Pancreas (tissue), 10 donors: ENCODE measurements around the gene RCAN1. TPM values are rescaled to one million over a fixed set of nuclear protein-coding genes. Genes with fewer than 3 reads are reported as not detected.

ENCODE experiments used
- ATAC-seq, 4 donors: fragments of 200-7000 bp; cut with Tn5 transposase; one replicate each; pipeline versions ENCODE4 v1.8.0 to v1.9.1; 2020; ENCODE audit warnings: mild to moderate bottlenecking in 4 of 4, moderate library complexity in 4 of 4
- DNase-seq, 6 donors: peaks; one replicate each; pipeline ENCODE4 v3.0.0-alpha.2; 2020
- FAIRE-seq: peaks from 2 replicates; lab custom pipeline; 2012; peaks lifted over from hg19 to GRCh38; lab: Jason Lieb, UNC
- H3K27ac ChIP-seq, 4 donors: fragments of 200-600 bp; sonication (generic); 1 replicate in 3 of 4; 2 replicates in 1 of 4; pipeline versions ENCODE4 v1.5.0 to v1.8.0; 2020
- H3K27me3 ChIP-seq, 4 donors: fragments of 200-600 bp; one replicate each; pipeline ENCODE4 v1.8.0; 2021
- H3K36me3 ChIP-seq, 3 donors: fragments of 200-600 bp; sonication (generic) in 1 of 3; one replicate each; pipeline versions ENCODE4 v1.5.0 to v1.8.0; 2020 to 2021
- H3K4me1 ChIP-seq, 3 donors: fragments of 200-600 bp; one replicate each; pipeline ENCODE4 v1.8.0; 2021
- H3K4me3 ChIP-seq, 4 donors: fragments of 200-600 bp; sonication (generic) in 2 of 4; one replicate each; pipeline versions ENCODE4 v1.5.0 to v1.8.0; 2020 to 2021
- H3K9me3 ChIP-seq, 4 donors: fragments of 200-600 bp; one replicate each; pipeline ENCODE4 v1.8.0; 2021
- whole genome bisulfite sequencing, 2 donors: extraction: QIAGEN DNeasy Blood & Tissue Kit; methylation state at CpG; one replicate each; pipeline ENCODE4 v1.1.7; 2013; 5-methylcytosine and 5-hydroxymethylcytosine counted together
- intact Hi-C, 3 donors: fragments of 100-400 bp; cut with DNase I; formaldehyde crosslinking; loops; one replicate each; pipeline versions ENCODE4 v1.11.1 to v1.14.2; 2022
- polyA plus RNA-seq, 2 donors: library from polyadenylated mRNA; stranded (reverse); fragments of 200-250 nt; gene quantifications; one replicate each; pipeline ENCODE4 v1.2.3, GENCODE V29; 2013
- total RNA-seq, 6 donors: library from RNA; stranded (reverse); fragmentation: NEBNext Ultra II Directional in 4 of 6; extraction: Animal tissue kit (Norgen Biotek cat#: 25700) in 4 of 6; gene quantifications; one replicate each; pipeline versions ENCODE4 v1.2.1 to v1.2.4, GENCODE V29; 2021 to 2023
- TF ChIP-seq, protein P1 (sequence below), 4 donors: fragments of 200-600 bp; sonication (generic) in 3 of 4; IDR thresholded peaks; one replicate each; pipeline versions ENCODE4 v1.5.0 to v1.8.0; 2021; ENCODE audit warnings: antibody characterized with exemption in 4 of 4
- donor health status: healthy with polysubstance abuse.
- donor health status: DM: no; HTN: no; CAD: no; lungs with moderate emphysema.
- donor health status: DM: no; HTN: no; CAD: no.
- donor health status: control.
- donor health status: control.
- donor health status: Bipolar disorder and iron deficiency.
- donor health status: DM: yes; HTN: yes; CAD: no.
- donor health status: DM: no; HTN: no; CAD: no.
- donor health status: DM: no; HTN: no; CAD: no.
- donor health status: DM: yes; HTN: yes; CAD: no.

The RCAN1 gene
- total and polyA plus RNA-seq, 8 donors = 9.5 to 19.7 (median 14.7) TPM

DNA sequence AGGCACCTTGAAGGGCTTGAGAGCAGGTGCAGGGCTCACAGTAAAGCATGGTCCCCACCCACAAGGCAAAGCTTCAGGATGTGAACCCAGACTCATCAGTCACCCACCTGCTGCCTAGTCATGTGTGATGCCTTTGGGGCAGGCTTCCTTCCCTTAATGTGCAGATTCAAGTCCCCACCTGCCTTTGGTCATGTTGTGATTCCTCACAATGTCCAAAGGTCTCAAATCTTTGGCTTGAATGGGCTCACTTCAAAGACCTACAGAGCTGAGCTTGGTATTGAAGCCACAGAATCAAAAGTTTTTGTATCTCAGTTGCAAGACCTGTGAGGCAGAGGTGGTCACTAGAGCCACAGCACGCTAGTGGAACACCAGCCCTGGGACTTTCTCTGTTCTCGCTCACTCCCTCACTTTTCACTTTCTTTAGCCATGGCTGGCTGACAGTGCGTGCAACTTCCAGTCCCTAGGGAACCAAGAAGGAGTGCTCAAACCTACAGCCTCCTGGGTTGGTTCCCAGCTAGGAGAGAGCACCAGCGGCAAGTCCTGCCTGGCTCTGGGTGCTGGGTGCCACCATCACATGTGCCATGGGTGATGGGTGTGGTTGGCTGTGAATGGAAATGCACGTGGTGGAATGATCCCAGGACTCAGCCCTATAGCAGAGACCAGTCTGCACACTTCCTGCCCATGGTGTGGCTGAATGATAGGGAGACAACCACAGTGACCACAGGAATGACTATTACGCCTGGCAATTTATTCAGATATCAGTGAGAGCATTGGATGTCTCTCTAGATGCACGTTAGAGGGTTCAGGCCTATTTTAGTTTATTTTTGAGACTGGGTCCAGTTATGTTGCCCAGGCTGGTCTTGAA, 27.5 kb upstream of the RCAN1 start:
- TF ChIP-seq, protein P1, sequence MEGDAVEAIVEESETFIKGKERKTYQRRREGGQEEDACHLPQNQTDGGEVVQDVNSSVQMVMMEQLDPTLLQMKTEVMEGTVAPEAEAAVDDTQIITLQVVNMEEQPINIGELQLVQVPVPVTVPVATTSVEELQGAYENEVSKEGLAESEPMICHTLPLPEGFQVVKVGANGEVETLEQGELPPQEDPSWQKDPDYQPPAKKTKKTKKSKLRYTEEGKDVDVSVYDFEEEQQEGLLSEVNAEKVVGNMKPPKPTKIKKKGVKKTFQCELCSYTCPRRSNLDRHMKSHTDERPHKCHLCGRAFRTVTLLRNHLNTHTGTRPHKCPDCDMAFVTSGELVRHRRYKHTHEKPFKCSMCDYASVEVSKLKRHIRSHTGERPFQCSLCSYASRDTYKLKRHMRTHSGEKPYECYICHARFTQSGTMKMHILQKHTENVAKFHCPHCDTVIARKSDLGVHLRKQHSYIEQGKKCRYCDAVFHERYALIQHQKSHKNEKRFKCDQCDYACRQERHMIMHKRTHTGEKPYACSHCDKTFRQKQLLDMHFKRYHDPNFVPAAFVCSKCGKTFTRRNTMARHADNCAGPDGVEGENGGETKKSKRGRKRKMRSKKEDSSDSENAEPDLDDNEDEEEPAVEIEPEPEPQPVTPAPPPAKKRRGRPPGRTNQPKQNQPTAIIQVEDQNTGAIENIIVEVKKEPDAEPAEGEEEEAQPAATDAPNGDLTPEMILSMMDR (IDR thresholded peaks at IDR 0.05) = no peak
- Histone ChIP-seq H3K27me3 (no peaks in the 10 kb centered on the region), H3K36me3 (no peaks in the 10 kb centered on the region), H3K9me3 (no peaks in the 10 kb centered on the region), H3K4me1 (no peaks in the 10 kb centered on the region), H3K4me3 (no peak overlapping the region), H3K27ac (no peak overlapping the region)
- WGBS, 2 donors = 74 to 91% methylated on average over 7 of the region's 7 CpGs
- DNase-seq = no peak
- intact Hi-C loops = no loop called here
- no peak for ATAC-seq
- FAIRE-seq = no peak

DNA sequence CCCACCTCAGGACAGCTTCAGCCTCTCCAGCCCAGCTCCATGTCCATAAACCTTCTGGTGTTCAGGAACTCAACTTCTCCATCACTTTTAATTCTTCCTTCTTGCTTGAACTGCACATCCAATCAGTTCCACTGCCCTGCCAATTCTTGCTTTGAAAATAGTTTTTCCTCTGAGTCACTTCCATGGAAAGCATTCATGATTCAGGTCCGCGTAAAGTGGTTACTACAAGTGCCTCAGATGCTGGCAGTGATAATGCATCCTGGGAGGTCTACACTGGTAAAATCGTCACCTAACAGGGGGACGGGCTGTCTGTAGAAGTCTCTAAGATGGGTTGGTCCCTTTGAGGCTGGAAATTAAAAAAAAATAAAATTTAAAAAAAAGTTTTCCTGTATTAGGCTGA, 25.9 kb upstream of the RCAN1 start:
- Histone ChIP-seq H3K4me1 (no peaks in the 10 kb centered on the region), H3K9me3 (no peaks in the 10 kb centered on the region), H3K36me3 (no peaks in the 10 kb centered on the region), H3K27me3 (no peaks in the 10 kb centered on the region), H3K27ac (no peak overlapping the region), H3K4me3 (no peak overlapping the region)
- DNase-seq = no peak
- ATAC-seq = no peak
- TF ChIP-seq, protein P1 (IDR thresholded peaks at IDR 0.05) = no peak
- intact Hi-C loops = no loop called here
- no peak for FAIRE-seq
- WGBS, 2 donors = 80 to 82% methylated on average over 4 of the region's 4 CpGs

DNA sequence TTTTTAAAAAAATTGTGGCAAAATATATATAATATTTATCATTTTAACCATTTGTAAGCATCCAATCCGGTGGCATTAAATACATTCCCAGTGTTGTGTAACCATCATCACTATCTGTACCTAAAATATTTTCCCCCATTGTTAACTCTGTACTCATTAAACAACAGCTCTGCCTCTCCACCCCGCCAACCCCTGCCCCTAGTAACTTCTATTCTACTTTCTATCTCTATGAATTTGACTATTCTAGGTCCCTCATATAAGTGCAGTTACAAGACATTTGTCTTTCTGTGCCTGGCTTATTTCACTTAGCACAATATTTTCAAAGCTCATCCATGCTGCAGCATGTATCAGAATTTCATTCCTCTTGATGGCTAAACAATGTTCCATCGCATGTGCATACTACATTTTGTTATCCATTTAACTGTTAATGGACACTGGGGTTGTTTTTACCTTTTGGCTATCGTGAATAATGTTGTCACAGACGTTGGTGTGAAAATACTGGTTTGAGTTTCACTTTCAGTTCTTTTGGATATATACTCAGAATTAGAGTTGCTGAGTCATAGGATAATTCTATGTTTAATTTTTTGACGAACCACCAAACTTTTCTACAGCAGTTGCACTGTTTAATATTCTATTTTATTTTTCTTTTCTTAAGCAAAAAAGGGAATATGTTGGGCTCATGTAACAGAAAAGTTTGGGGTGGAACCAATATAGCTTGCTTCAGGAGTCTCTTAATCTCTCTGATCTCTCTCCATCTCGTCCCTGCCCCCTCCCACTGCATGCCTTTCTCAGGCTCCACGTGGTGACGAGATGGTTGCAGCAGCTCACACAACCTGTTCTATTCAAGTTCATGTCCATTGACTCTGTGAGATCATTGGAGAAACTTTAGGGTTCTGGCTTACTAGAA, 25.2 kb upstream of the RCAN1 start:
- intact Hi-C loops = no loop called here
- no peak for ATAC-seq

DNA sequence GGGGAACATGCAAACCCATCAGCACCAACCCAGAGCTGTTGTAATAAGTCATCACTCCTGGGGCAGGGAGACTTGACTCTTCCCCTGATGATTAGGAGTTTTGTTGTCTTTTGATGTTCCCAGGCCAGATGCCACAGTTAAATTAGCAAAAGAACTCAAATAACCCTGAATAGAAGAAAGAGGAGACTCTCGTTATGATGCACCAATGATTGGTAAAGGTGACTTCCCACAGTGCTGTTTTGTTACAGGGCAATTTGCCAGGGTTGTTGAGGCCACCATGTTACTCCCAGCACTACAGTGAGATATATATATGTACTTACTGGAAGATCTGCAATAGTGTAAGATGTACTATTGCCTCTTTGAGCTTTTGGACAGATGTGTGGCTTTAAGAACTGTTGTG, 24.3 kb upstream of the RCAN1 start:
- 85 to 89% methylated on average over 1 of the region's 1 CpG for WGBS, 2 donors
- no peaks in the 10 kb centered on the region for H3K36me3 ChIP-seq
- no peak for DNase-seq
- H3K4me3 ChIP-seq = no peak overlapping the region
- ATAC-seq = no peak
- H3K27ac ChIP-seq = no peak overlapping the region
- no peaks in the 10 kb centered on the region for H3K4me1 ChIP-seq
- FAIRE-seq = no peak
- no peaks in the 10 kb centered on the region for H3K9me3 ChIP-seq
- intact Hi-C loops = no loop called here
- TF ChIP-seq, protein P1 (IDR thresholded peaks at IDR 0.05) = no peak
- no peaks in the 10 kb centered on the region for H3K27me3 ChIP-seq

More for the DNA sequence above, 25.2 kb upstream of the RCAN1 start:
- no peaks in the 10 kb centered on the region for H3K36me3 ChIP-seq
- H3K27ac ChIP-seq = no peak overlapping the region
- DNase-seq (no peak), FAIRE-seq (no peak)
- no peaks in the 10 kb centered on the region for H3K27me3 ChIP-seq
- H3K4me1 ChIP-seq = no peaks in the 10 kb centered on the region
- no peaks in the 10 kb centered on the region for H3K9me3 ChIP-seq
- no peak overlapping the region for H3K4me3 ChIP-seq
- 42 to 50% methylated on average over 9 of the region's 9 CpGs for WGBS, 2 donors
- TF ChIP-seq, protein P1 (IDR thresholded peaks at IDR 0.05) = no peak
